ENCODE measurements around the gene MKKS. TPM values are rescaled to one million over a fixed set of nuclear protein-coding genes. Genes with fewer than 3 reads are reported as not detected.

MKKS gene
- total and polyA plus RNA-seq, 2 of the 13 experiments (the other 11 are each of a cell fraction or from before 2014, with no cell fraction given) = 26.7 to 34.5 TPM

- TF ChIP-seq, protein P1, sequence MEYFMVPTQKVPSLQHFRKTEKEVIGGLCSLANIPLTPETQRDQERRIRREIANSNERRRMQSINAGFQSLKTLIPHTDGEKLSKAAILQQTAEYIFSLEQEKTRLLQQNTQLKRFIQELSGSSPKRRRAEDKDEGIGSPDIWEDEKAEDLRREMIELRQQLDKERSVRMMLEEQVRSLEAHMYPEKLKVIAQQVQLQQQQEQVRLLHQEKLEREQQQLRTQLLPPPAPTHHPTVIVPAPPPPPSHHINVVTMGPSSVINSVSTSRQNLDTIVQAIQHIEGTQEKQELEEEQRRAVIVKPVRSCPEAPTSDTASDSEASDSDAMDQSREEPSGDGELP (IDR thresholded peaks at IDR 0.05; ENCODE audit: borderline replicate concordance, low read depth) = peak; percentile 50; the same call in 1 of the 2 replicates
- TF ChIP-seq FOXA1 (IDR thresholded peaks at IDR 0.05) (no peak), FOXA1 (CRISPR knock-in tag; IDR thresholded peaks at IDR 0.05) (peak; percentile 68; the same call in 1 of the 2 replicates), ZSCAN5A (CRISPR knock-in tag; IDR thresholded peaks at IDR 0.05; ENCODE audit: borderline replicate concordance) (peak; percentile 91), CSRNP1 (CRISPR knock-in tag; IDR thresholded peaks at IDR 0.05) (peak; percentile 87), ARNTL (CRISPR knock-in tag; IDR thresholded peaks at IDR 0.05) (peak; percentile 81; the same call in 1 of the 2 replicates), ARID2 (CRISPR knock-in tag; IDR thresholded peaks at IDR 0.05; ENCODE audit: borderline replicate concordance) (no peak), ZNF230 (CRISPR knock-in tag; IDR thresholded peaks at IDR 0.05) (0 out of 2 replicates have a peak, but pooled peaks have one; percentile 51), ZBTB25 (CRISPR knock-in tag; IDR thresholded peaks at IDR 0.05) (peak; percentile 90)
- TF ChIP-seq, protein P2, sequence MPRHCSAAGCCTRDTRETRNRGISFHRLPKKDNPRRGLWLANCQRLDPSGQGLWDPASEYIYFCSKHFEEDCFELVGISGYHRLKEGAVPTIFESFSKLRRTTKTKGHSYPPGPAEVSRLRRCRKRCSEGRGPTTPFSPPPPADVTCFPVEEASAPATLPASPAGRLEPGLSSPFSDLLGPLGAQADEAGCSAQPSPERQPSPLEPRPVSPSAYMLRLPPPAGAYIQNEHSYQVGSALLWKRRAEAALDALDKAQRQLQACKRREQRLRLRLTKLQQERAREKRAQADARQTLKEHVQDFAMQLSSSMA (CRISPR knock-in tag; IDR thresholded peaks at IDR 0.05) = no peak; the same call in 1 of the 2 replicates
- TF ChIP-seq, protein P3, sequence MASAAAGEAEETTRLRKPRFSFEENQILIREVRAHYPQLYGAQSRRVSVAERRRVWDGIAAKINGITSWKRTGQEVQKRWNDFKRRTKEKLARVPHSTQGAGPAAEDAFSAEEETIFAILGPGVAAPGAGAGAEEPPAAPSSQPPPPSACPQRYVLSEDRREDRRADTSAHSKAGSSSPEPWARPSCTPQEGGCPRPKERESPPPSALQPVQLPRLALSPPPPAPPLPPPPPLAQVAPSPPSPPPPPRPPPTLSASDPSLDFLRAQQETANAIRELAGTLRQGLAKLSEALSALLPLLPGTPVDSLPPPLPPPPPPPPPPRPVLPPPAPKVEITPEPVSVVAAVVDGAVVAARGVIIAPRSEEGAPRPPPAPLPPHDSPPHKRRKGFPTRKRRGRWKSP (CRISPR knock-in tag; IDR thresholded peaks at IDR 0.05) = peak; percentile 93
- TF ChIP-seq, protein P4, sequence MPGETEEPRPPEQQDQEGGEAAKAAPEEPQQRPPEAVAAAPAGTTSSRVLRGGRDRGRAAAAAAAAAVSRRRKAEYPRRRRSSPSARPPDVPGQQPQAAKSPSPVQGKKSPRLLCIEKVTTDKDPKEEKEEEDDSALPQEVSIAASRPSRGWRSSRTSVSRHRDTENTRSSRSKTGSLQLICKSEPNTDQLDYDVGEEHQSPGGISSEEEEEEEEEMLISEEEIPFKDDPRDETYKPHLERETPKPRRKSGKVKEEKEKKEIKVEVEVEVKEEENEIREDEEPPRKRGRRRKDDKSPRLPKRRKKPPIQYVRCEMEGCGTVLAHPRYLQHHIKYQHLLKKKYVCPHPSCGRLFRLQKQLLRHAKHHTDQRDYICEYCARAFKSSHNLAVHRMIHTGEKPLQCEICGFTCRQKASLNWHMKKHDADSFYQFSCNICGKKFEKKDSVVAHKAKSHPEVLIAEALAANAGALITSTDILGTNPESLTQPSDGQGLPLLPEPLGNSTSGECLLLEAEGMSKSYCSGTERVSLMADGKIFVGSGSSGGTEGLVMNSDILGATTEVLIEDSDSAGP (CRISPR knock-in tag; IDR thresholded peaks at IDR 0.05; ENCODE audit: borderline replicate concordance) = peak; percentile 88; the same call in 1 of the 2 replicates
- TF ChIP-seq, protein P5, sequence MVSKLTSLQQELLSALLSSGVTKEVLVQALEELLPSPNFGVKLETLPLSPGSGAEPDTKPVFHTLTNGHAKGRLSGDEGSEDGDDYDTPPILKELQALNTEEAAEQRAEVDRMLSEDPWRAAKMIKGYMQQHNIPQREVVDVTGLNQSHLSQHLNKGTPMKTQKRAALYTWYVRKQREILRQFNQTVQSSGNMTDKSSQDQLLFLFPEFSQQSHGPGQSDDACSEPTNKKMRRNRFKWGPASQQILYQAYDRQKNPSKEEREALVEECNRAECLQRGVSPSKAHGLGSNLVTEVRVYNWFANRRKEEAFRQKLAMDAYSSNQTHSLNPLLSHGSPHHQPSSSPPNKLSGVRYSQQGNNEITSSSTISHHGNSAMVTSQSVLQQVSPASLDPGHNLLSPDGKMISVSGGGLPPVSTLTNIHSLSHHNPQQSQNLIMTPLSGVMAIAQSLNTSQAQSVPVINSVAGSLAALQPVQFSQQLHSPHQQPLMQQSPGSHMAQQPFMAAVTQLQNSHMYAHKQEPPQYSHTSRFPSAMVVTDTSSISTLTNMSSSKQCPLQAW (CRISPR knock-in tag; IDR thresholded peaks at IDR 0.05) = peak; percentile 85
- TF ChIP-seq, protein P6, sequence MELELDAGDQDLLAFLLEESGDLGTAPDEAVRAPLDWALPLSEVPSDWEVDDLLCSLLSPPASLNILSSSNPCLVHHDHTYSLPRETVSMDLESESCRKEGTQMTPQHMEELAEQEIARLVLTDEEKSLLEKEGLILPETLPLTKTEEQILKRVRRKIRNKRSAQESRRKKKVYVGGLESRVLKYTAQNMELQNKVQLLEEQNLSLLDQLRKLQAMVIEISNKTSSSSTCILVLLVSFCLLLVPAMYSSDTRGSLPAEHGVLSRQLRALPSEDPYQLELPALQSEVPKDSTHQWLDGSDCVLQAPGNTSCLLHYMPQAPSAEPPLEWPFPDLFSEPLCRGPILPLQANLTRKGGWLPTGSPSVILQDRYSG (CRISPR knock-in tag; IDR thresholded peaks at IDR 0.05) = 0 out of 2 replicates have a peak, but pooled peaks have one; percentile 80
Observed at GRCh38 chr20:10433623-10434466, at the start of gene MKKS (continued).

Measured in HepG2 (cell line).